Measurements from ENCODE around the gene CDADC1. TPM values are rescaled to one million over a fixed set of nuclear protein-coding genes. Genes with fewer than 3 reads are reported as not detected.

The CDADC1 gene
- total and polyA plus RNA-seq, 2 experiments from 2014 or later = 1.8 to 13.7 TPM

DNA sequence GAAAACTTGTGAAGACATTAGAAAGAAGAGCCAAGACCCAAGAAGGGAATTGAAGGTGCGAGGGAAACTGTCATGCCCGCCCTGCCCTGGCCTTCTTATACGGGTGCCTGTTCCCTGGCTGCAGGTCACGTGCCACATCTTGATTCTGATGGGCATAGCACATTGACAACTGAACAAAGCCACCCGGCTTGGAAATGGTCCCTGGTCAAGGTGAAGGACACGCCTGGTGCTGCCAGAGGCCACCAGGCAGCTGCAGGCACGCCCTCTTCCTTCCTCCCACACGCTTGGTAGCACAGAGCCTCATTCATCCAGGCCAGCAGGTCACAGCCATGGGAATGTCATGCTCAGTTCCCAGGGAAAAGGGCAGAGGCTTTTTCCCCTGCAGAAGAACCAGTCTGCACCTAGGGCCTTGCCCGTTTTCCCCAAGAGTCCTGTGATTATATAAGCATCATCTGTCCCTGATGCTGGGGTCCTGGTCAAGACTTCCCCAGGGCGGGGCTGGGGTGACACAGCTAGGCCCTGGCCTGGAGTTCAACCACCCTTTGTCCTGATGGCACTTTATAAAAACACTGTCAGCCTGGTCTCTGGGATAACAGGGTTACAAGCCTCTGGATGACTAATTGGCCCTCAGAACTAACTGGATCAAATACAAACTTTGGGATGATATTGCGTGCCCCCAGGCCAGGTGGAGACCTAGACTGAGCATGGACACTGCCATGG lies 56.0 kb downstream of the CDADC1 start:
- H3K27ac ChIP-seq = no peak overlapping the region
- H3K27me3 ChIP-seq (replicated peaks; ENCODE audit: insufficient read depth) = no peaks in the 10 kb centered on the region
- no peaks in the 10 kb centered on the region for H4K20me1 ChIP-seq (ENCODE audit: insufficient read depth)
- no peak overlapping the region for H3K4me3 ChIP-seq
- no peaks in the 10 kb centered on the region for H3K79me2 ChIP-seq (ENCODE audit: insufficient read depth)
- H2AFZ ChIP-seq = no peak overlapping the region
- peaks cover 16% of the 10 kb centered on the region for H3K4me1 ChIP-seq (ENCODE audit: insufficient read depth)
- H3K9me2 ChIP-seq (ENCODE audit: insufficient read depth) = no peaks in the 10 kb centered on the region
- no peak overlapping the region for H3K9ac ChIP-seq
- in situ Hi-C loops (cut with MboI) = loop anchor here (5.0 kb wide), 1 partner anchor 139 kb away; the partner anchor contains the start of genes CAB39L and SETDB2
- TF ChIP-seq EZH2phosphoT487 (IDR thresholded peaks at IDR 0.05; ENCODE audit: insufficient read depth, low read depth) (no peak), EZH2 (IDR thresholded peaks at IDR 0.05; ENCODE audit: insufficient read depth, poor library complexity, severe bottlenecking) (no peak)
- H3K4me2 ChIP-seq (ENCODE audit: unreplicated experiment) = no peak overlapping the region
- DNase-seq = peak; percentile 41
- WGBS, 2 experiments (ENCODE audit: low coverage in 1 of 2, low lambda C conversion rate in 2 of 2, missing lambda C conversion rate in 2 of 2) = 65 to 75% methylated on average over 11 of the region's 11 CpGs
- H3K36me3 ChIP-seq (ENCODE audit: low read depth) = no peaks in the 10 kb centered on the region
- H3F3A ChIP-seq (ENCODE audit: insufficient read depth) = peaks cover 7% of the 10 kb centered on the region; the same call in 1 of the 2 replicates
- no peaks in the 10 kb centered on the region for H3K9me3 ChIP-seq (ENCODE audit: low read depth)

DNA sequence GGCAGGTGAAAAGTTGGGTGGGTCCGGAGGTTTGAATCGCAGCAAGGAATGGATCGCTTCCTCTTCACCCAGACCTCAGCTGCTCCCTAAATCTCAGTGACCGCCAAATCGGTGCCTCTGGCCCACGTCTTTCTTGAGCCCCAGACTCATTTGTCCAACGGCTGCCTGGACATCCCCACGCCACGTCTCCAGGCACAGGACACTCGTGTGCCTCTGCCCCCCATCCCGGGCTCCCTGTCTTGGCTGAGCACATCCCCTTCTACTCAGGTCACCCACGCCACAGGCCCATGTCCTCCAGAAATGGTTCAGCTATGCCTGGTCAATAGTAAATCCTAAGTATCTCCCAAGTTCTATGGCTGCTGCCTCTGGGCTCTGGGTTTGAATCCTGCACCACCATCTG lies 56.6 kb downstream of the CDADC1 start:
- no peaks in the 10 kb centered on the region for H3K79me2 ChIP-seq (ENCODE audit: insufficient read depth)
- in situ Hi-C loops (cut with MboI) = loop anchor here (5.0 kb wide), 1 partner anchor 138 kb away; the partner anchor contains the start of genes CAB39L and SETDB2
- peaks cover 22% of the 10 kb centered on the region for H3K4me1 ChIP-seq (ENCODE audit: insufficient read depth)
- H2AFZ ChIP-seq = no peak overlapping the region
- no peak overlapping the region for H3K27ac ChIP-seq
- no peak overlapping the region for H3K4me3 ChIP-seq
- peaks cover 13% of the 10 kb centered on the region; the same call in 1 of the 2 replicates for H3F3A ChIP-seq (ENCODE audit: insufficient read depth)
- TF ChIP-seq EZH2phosphoT487 (IDR thresholded peaks at IDR 0.05; ENCODE audit: insufficient read depth, low read depth) (no peak), EZH2 (IDR thresholded peaks at IDR 0.05; ENCODE audit: insufficient read depth, poor library complexity, severe bottlenecking) (no peak)
- 92 to 95% methylated on average over 12 of the region's 12 CpGs for WGBS, 2 experiments (ENCODE audit: low coverage in 1 of 2, low lambda C conversion rate in 2 of 2, missing lambda C conversion rate in 2 of 2)
- H3K9ac ChIP-seq = no peak overlapping the region
- no peak overlapping the region for H3K4me2 ChIP-seq (ENCODE audit: unreplicated experiment)
- no peaks in the 10 kb centered on the region for H3K9me3 ChIP-seq (ENCODE audit: low read depth)
- no peak for DNase-seq
- H3K36me3 ChIP-seq (ENCODE audit: low read depth) = no peaks in the 10 kb centered on the region
- H4K20me1 ChIP-seq (ENCODE audit: insufficient read depth) = no peaks in the 10 kb centered on the region
- no peaks in the 10 kb centered on the region for H3K9me2 ChIP-seq (ENCODE audit: insufficient read depth)
- no peaks in the 10 kb centered on the region for H3K27me3 ChIP-seq (replicated peaks; ENCODE audit: insufficient read depth)

DNA sequence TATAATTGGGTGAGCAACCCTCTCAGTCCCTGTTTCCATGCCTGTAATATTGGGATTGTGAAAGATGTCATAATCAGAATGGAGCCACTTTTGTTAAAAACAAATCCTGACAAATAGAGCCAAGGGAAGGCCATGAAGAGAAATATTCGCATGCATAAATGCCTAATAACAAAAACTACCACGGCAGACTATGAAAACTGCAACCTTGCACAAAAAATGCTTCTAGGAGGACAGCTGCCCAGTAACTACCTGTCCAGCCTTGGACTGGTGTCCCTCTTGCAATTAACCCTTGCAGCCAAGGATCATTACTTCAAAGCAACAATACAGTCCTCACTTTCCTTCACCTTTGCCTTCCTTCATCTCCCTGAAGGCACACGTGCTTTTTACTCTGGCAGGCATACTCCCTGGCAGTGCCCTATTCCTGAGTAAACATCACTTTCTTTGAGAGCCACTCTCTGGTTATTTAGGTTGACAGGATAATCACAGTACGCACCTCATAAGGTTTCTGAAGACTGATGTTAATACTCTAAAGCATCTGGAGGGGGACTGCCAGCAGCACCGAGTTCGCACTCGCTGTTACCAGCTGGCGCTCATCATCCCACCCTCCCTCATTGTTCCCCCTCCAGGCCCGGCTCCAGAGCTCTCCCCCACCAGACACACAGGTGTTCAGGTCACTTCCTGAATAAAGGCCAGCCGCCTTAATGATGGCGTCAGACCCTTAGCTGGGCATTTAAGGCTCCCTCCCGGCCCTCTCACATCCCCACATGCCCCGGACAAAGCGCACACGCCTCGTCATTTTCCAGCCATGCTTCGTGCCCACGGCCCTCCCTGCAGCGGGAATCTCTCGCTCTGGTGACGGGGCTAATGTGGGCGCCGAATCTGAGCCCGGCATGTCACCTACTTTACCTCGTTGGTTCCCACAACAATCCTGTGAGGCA lies 57.3 kb downstream of the CDADC1 start:
- Histone ChIP-seq H3K79me2 (ENCODE audit: insufficient read depth) (no peaks in the 10 kb centered on the region), H3K9me2 (ENCODE audit: insufficient read depth) (no peaks in the 10 kb centered on the region), H3K36me3 (ENCODE audit: low read depth) (no peaks in the 10 kb centered on the region), H3F3A (ENCODE audit: insufficient read depth) (peaks cover 13% of the 10 kb centered on the region; the same call in 1 of the 2 replicates), H3K4me1 (ENCODE audit: insufficient read depth) (peaks cover 24% of the 10 kb centered on the region), H2AFZ (no peak overlapping the region), H3K9ac (no peak overlapping the region), H3K27me3 (replicated peaks; ENCODE audit: insufficient read depth) (no peaks in the 10 kb centered on the region), H3K27ac (no peak overlapping the region), H3K4me2 (ENCODE audit: unreplicated experiment) (no peak overlapping the region), H3K4me3 (no peak overlapping the region), H3K9me3 (ENCODE audit: low read depth) (no peaks in the 10 kb centered on the region), H4K20me1 (ENCODE audit: insufficient read depth) (no peaks in the 10 kb centered on the region)
- TF ChIP-seq EZH2 (IDR thresholded peaks at IDR 0.05; ENCODE audit: insufficient read depth, poor library complexity, severe bottlenecking) (no peak), EZH2phosphoT487 (IDR thresholded peaks at IDR 0.05; ENCODE audit: insufficient read depth, low read depth) (no peak)
- no peak for DNase-seq
- WGBS, 2 experiments (ENCODE audit: low coverage in 1 of 2, low lambda C conversion rate in 2 of 2, missing lambda C conversion rate in 2 of 2) = 82 to 84% methylated on average over 20 to 25 of the region's 25 CpGs
- in situ Hi-C loops (cut with MboI) = loop anchor here (5.0 kb wide), 1 partner anchor 137 kb away; the partner anchor contains the start of genes CAB39L and SETDB2

DNA sequence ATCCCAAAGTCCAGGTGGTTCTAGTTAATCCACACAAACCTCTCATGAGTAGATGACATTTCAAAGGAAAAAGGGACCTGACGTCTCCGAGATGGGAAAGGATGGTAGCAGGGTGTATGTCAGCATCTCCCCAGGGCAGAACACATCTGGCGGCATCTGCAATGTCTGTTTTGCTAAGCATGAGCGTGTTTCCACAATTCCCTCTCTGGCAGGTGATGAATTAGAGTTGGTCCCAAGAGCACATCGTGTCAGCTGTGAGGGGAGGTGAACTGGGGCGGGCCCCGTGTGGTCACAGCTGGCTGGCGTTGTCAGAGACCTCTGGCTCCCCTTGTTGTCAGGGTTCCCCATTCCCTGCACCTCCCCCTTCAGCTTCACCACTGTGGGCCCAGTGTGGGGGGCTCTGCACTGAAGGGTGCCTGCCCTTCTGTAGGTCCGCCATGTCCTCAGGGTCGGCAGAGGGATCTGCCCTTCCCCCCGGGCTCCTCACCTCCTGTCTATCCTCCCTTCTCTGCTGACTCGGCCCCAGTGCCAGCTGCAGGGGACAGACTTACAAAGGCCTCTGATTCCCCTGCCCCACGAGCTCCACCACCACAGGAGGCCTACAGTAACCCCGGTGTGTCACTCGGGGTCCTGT lies 58.2 kb downstream of the CDADC1 start:
- H3K27me3 ChIP-seq (replicated peaks; ENCODE audit: insufficient read depth) = no peaks in the 10 kb centered on the region

More for the DNA sequence above, 58.2 kb downstream of the CDADC1 start:
- 74 to 78% methylated on average over 15 of the region's 15 CpGs for WGBS, 2 experiments (ENCODE audit: low coverage in 1 of 2, low lambda C conversion rate in 2 of 2, missing lambda C conversion rate in 2 of 2)
- no peaks in the 10 kb centered on the region for H3K36me3 ChIP-seq (ENCODE audit: low read depth)
- in situ Hi-C loops (cut with MboI) = no loop called here
- no peaks in the 10 kb centered on the region for H4K20me1 ChIP-seq (ENCODE audit: insufficient read depth)
- H3K9ac ChIP-seq = no peak overlapping the region
- H3K9me3 ChIP-seq (ENCODE audit: low read depth) = no peaks in the 10 kb centered on the region
- H3K27ac ChIP-seq = no peak overlapping the region
- H3K79me2 ChIP-seq (ENCODE audit: insufficient read depth) = no peaks in the 10 kb centered on the region
- peaks cover 13% of the 10 kb centered on the region; the same call in 1 of the 2 replicates for H3F3A ChIP-seq (ENCODE audit: insufficient read depth)
- H3K9me2 ChIP-seq (ENCODE audit: insufficient read depth) = no peaks in the 10 kb centered on the region
- H2AFZ ChIP-seq = no peak overlapping the region
- TF ChIP-seq EZH2 (IDR thresholded peaks at IDR 0.05; ENCODE audit: insufficient read depth, poor library complexity, severe bottlenecking) = no peak
- no peak for TF ChIP-seq EZH2phosphoT487 (IDR thresholded peaks at IDR 0.05; ENCODE audit: insufficient read depth, low read depth)
- no peak overlapping the region for H3K4me2 ChIP-seq (ENCODE audit: unreplicated experiment)
- DNase-seq = no peak
- H3K4me1 ChIP-seq (ENCODE audit: insufficient read depth) = peaks cover 24% of the 10 kb centered on the region
- no peak overlapping the region for H3K4me3 ChIP-seq

All from GM23248 (cell line).